Measurements from ENCODE around the gene ERP44. TPM values are rescaled to one million over a fixed set of nuclear protein-coding genes. Genes with fewer than 3 reads are reported as not detected.
"Not testable (repeated sequence)": the region's sequence is repeated elsewhere in the genome, so short reads cannot be mapped to it uniquely, and the experiment has no call there.

Gene ERP44
- total and polyA plus RNA-seq, 2 experiments from 2014 or later = 23.8 to 50.5 TPM

DNA sequence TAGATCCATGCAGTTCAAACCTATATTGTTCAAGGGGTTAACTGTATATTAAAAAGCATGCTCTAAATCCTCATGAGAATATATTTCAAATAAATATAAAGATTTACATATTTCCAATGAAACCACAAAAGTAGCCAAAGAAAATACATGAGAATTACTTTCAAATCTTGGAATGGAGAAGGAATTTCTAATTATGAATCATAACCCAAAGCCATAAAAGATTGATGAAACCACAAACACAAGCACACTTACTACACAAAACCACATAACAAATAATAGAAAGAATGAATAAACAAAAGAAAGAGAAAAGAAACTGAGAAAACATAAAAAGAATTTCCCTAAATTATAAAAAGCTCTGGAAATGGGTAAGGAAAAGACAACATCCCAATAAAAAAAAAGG, 16.0 kb downstream of the ERP44 start:
- Histone ChIP-seq H3K27ac (no peak overlapping the region), H3K79me2 (ENCODE audit: insufficient read depth) (peaks cover 95% of the 10 kb centered on the region), H3K4me1 (ENCODE audit: insufficient read depth) (peaks cover 11% of the 10 kb centered on the region), H4K20me1 (ENCODE audit: insufficient read depth) (peaks cover 42% of the 10 kb centered on the region; the same call in 1 of the 2 replicates), H2AFZ (no peak overlapping the region), H3K4me2 (ENCODE audit: unreplicated experiment) (peak overlapping the region; percentile 9), H3K9me2 (ENCODE audit: insufficient read depth) (no peaks in the 10 kb centered on the region), H3F3A (ENCODE audit: insufficient read depth) (peaks cover 6% of the 10 kb centered on the region; the same call in 1 of the 2 replicates), H3K9ac (no peak overlapping the region), H3K9me3 (ENCODE audit: low read depth) (no peaks in the 10 kb centered on the region), H3K4me3 (no peak overlapping the region), H3K36me3 (ENCODE audit: low read depth) (no peaks in the 10 kb centered on the region), H3K27me3 (replicated peaks; ENCODE audit: insufficient read depth) (no peaks in the 10 kb centered on the region)
- TF ChIP-seq EZH2 (IDR thresholded peaks at IDR 0.05; ENCODE audit: insufficient read depth, poor library complexity, severe bottlenecking) (no peak), EZH2phosphoT487 (IDR thresholded peaks at IDR 0.05; ENCODE audit: insufficient read depth, low read depth) (peak; percentile 81; the same call in 1 of the 2 replicates)
- peak; percentile 52 for DNase-seq
- in situ Hi-C loops (cut with MboI) = no loop called here

DNA sequence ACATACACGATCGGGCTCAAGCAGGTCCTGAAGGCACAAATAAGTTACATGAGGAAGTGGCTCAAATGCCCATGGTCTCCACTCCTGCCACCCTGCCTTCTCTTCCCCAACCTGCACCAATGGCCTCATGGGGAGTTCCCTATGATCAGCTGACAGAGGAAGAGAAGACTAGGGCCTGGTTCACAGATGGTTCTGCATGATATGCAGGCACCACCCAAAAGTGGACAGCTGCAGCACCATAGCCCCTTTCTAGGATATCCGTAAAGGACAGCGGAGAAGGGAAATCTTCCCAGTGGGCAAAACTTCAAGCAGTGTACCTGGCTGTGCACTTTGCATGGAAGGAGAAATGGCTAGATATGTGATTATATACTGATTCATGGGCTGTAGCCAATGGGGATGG, 22.5 kb downstream of the ERP44 start:
- H3K27me3 ChIP-seq (replicated peaks; ENCODE audit: insufficient read depth); H3K27ac ChIP-seq; H3F3A ChIP-seq (ENCODE audit: insufficient read depth); H2AFZ ChIP-seq; H3K4me2 ChIP-seq (ENCODE audit: unreplicated experiment); H3K36me3 ChIP-seq (ENCODE audit: low read depth); H3K4me3 ChIP-seq; H3K9me3 ChIP-seq (ENCODE audit: low read depth); H3K9ac ChIP-seq; DNase-seq; in situ Hi-C loops (cut with MboI); H3K4me1 ChIP-seq (ENCODE audit: insufficient read depth); H3K9me2 ChIP-seq (ENCODE audit: insufficient read depth): not testable (repeated sequence)
- H4K20me1 ChIP-seq (ENCODE audit: insufficient read depth) = peaks cover 13% of the 10 kb centered on the region; the same call in 1 of the 2 replicates
- 94 to 96% methylated on average over 4 of the region's 4 CpGs for WGBS, 2 experiments (ENCODE audit: low coverage in 1 of 2, low lambda C conversion rate in 2 of 2, missing lambda C conversion rate in 2 of 2)
- H3K79me2 ChIP-seq (ENCODE audit: insufficient read depth) = peaks cover 97% of the 10 kb centered on the region

DNA sequence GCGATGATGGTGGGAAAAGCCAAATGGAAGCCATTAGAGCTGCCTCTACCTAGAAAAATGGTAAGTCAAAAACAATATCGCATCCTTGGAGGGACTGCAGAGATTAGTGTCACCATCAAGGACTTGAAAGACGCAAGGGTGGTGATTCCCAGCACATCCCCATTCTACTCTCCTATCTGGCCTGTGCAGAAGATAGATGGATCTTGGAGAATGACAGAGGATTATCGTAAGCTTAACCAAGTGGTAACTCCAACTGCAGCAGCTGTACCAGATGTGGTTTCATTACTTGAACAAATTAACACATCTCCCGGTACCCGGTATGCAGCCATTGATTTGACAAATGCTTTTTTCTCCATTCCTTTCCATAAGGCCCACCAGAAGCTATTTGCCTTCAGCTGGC, 23.8 kb downstream of the ERP44 start:
- Histone ChIP-seq H3K36me3 (ENCODE audit: low read depth) (no peaks in the 10 kb centered on the region), H3K4me3 (no peak overlapping the region), H3K27ac (no peak overlapping the region), H3K9ac (no peak overlapping the region), H3F3A (ENCODE audit: insufficient read depth) (no peaks in the 10 kb centered on the region), H3K27me3 (replicated peaks; ENCODE audit: insufficient read depth) (no peaks in the 10 kb centered on the region), H4K20me1 (ENCODE audit: insufficient read depth) (peaks cover 19% of the 10 kb centered on the region; the same call in 1 of the 2 replicates), H3K4me2 (ENCODE audit: unreplicated experiment) (no peak overlapping the region), H3K9me3 (ENCODE audit: low read depth) (no peaks in the 10 kb centered on the region), H3K4me1 (ENCODE audit: insufficient read depth) (no peaks in the 10 kb centered on the region), H3K79me2 (ENCODE audit: insufficient read depth) (peaks cover 97% of the 10 kb centered on the region), H3K9me2 (ENCODE audit: insufficient read depth) (no peaks in the 10 kb centered on the region), H2AFZ (no peak overlapping the region)
- DNase-seq = no peak
- 91 to 98% methylated on average over 6 of the region's 6 CpGs for WGBS, 2 experiments (ENCODE audit: low coverage in 1 of 2, low lambda C conversion rate in 2 of 2, missing lambda C conversion rate in 2 of 2)
- TF ChIP-seq EZH2 (IDR thresholded peaks at IDR 0.05; ENCODE audit: insufficient read depth, poor library complexity, severe bottlenecking) = no peak
- no peak for TF ChIP-seq EZH2phosphoT487 (IDR thresholded peaks at IDR 0.05; ENCODE audit: insufficient read depth, low read depth)
- in situ Hi-C loops (cut with MboI) = no loop called here

DNA sequence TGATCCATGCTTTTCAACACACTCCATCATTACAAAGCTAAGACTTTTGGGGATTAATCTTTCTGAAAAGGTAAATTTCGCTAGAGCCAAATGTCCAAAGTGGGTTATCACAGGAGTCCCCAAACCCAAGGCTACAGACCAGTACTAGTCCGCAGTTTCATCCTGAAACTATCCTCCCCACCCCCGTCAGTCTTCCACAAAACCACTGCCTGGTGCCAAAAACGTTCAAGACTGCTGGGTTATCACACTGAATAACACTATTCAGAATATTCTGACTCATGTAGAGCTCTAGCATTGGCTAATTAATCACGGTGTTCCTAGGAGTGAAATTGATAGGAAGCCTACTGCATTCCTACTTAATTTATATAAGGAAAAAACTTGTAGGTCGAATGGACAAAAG, 24.7 kb downstream of the ERP44 start:
- H2AFZ ChIP-seq = no peak overlapping the region
- no peak overlapping the region for H3K27ac ChIP-seq
- H3K79me2 ChIP-seq (ENCODE audit: insufficient read depth) = peaks cover 97% of the 10 kb centered on the region
- no peak overlapping the region for H3K4me3 ChIP-seq
- TF ChIP-seq EZH2 (IDR thresholded peaks at IDR 0.05; ENCODE audit: insufficient read depth, poor library complexity, severe bottlenecking) (no peak), EZH2phosphoT487 (IDR thresholded peaks at IDR 0.05; ENCODE audit: insufficient read depth, low read depth) (no peak)
- 97 to 98% methylated on average over 6 of the region's 6 CpGs for WGBS, 2 experiments (ENCODE audit: low coverage in 1 of 2, low lambda C conversion rate in 2 of 2, missing lambda C conversion rate in 2 of 2)
- H3K4me1 ChIP-seq (ENCODE audit: insufficient read depth) = no peaks in the 10 kb centered on the region
- H3K9me3 ChIP-seq (ENCODE audit: low read depth) = no peaks in the 10 kb centered on the region
- in situ Hi-C loops (cut with MboI) = no loop called here
- H3K9ac ChIP-seq = no peak overlapping the region
- no peaks in the 10 kb centered on the region for H3K9me2 ChIP-seq (ENCODE audit: insufficient read depth)
- H3K27me3 ChIP-seq (replicated peaks; ENCODE audit: insufficient read depth) = no peaks in the 10 kb centered on the region
- H3K36me3 ChIP-seq (ENCODE audit: low read depth) = no peaks in the 10 kb centered on the region
- H4K20me1 ChIP-seq (ENCODE audit: insufficient read depth) = peaks cover 22% of the 10 kb centered on the region; the same call in 1 of the 2 replicates
- no peak for DNase-seq
- no peak overlapping the region for H3K4me2 ChIP-seq (ENCODE audit: unreplicated experiment)
- H3F3A ChIP-seq (ENCODE audit: insufficient read depth) = no peaks in the 10 kb centered on the region

DNA sequence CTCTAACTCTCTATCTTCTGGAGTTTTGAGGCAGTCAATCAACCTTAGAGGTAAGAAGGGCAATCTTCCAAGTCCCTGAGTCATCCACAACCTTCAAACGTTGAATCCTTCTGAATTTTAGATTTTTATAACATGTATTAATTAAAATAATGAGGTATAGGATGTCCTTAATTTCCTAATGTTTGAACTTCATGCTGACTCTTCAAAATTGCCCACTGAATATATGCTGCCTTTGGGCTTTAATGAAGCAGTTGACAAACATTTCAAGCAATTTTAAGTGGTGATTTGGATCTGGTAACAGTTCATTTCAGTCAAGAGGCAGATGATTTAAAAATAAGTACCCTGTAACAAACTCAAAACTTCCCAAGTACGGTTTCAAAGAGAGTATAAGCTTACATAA, 26.0 kb downstream of the ERP44 start:
- 92 to 93% methylated on average over 2 of the region's 2 CpGs for WGBS, 2 experiments (ENCODE audit: low coverage in 1 of 2, low lambda C conversion rate in 2 of 2, missing lambda C conversion rate in 2 of 2)
- in situ Hi-C loops (cut with MboI) = no loop called here

More for the DNA sequence above, 26.0 kb downstream of the ERP44 start:
- no peak for DNase-seq
- Histone ChIP-seq H3K4me2 (ENCODE audit: unreplicated experiment) (no peak overlapping the region), H3K4me3 (no peak overlapping the region), H3F3A (ENCODE audit: insufficient read depth) (no peaks in the 10 kb centered on the region), H4K20me1 (ENCODE audit: insufficient read depth) (peaks cover 22% of the 10 kb centered on the region; the same call in 1 of the 2 replicates), H3K9me2 (ENCODE audit: insufficient read depth) (no peaks in the 10 kb centered on the region), H3K36me3 (ENCODE audit: low read depth) (no peaks in the 10 kb centered on the region), H3K79me2 (ENCODE audit: insufficient read depth) (peaks cover 85% of the 10 kb centered on the region), H3K4me1 (ENCODE audit: insufficient read depth) (no peaks in the 10 kb centered on the region), H3K9me3 (ENCODE audit: low read depth) (no peaks in the 10 kb centered on the region), H3K9ac (no peak overlapping the region), H2AFZ (no peak overlapping the region), H3K27ac (no peak overlapping the region), H3K27me3 (replicated peaks; ENCODE audit: insufficient read depth) (no peaks in the 10 kb centered on the region)
- no peak for TF ChIP-seq EZH2phosphoT487 (IDR thresholded peaks at IDR 0.05; ENCODE audit: insufficient read depth, low read depth)
- no peak for TF ChIP-seq EZH2 (IDR thresholded peaks at IDR 0.05; ENCODE audit: insufficient read depth, poor library complexity, severe bottlenecking)

All from GM23248 (cell line).